ENCODE results near the gene ACOX2.

GRCh38 chr3:58572013-58572633, 35.1 kb upstream of the ACOX2 start:
- TF ChIP-seq EZH2 (IDR thresholded peaks at IDR 0.05), result no peak
- TF ChIP-seq POLR2AphosphoS5 (IDR thresholded peaks at IDR 0.05; ENCODE audit: borderline replicate concordance, low read depth, low read length), result no peak
